ENCODE results near the gene RCOR2.

Gene RCOR2

DNA sequence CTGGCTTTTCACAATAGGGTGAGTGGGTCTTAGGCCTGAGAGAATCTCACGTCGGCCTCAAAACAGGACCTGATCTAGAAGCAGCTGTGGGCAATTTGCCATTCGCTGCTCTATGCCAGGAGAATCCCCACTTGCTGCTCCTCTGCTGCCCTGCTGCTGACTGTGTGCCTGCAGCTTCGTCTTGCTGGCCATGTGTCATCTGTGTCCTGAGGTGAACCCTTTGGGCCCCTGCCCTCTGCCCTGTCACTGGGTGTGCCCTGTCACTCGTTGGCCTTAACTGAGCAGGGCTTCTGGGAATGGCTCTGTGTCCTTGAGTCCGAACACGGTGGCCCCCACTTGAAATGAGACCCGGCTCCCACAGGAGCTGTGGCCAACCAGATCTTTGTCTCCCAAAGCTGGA, 28.0 kb upstream of the RCOR2 start:
- H2BK120ac ChIP-seq (ENCODE audit: low read depth, low read length): no peak overlapping the region
- peak overlapping the region in 1 of 2 experiments; percentile 53 for H3K14ac ChIP-seq (ENCODE audit: low read length in 2 of 2)
- H3K36me3 ChIP-seq (ENCODE audit: control insufficient read depth in 1 of 2, insufficient read depth in 2 of 2, low read depth in 1 of 2, low read length in 2 of 2): peaks cover 15 to 40% of the 10 kb centered on the region in 2 experiments
- H3K27ac ChIP-seq (ENCODE audit: low read length, poor library complexity, severe bottlenecking): no peak overlapping the region
- peaks cover 11% of the 10 kb centered on the region for H3K4me1 ChIP-seq (ENCODE audit: control insufficient read depth, insufficient read depth, low read depth, low read length)
- no peak overlapping the region for H2BK15ac ChIP-seq (ENCODE audit: low read depth, poor library complexity, severe bottlenecking)
- peaks cover 35% of the 10 kb centered on the region for H3K79me1 ChIP-seq (replicated peaks; ENCODE audit: low read length, poor library complexity, severe bottlenecking)
- H3K9ac ChIP-seq (ENCODE audit: low read length): peak overlapping the region; percentile 78
- peak overlapping the region in 1 of 2 experiments; percentile 75 for H2BK12ac ChIP-seq (ENCODE audit: low read length in 2 of 2)
- H3K9me3 ChIP-seq (ENCODE audit: control insufficient read depth, low read length): no peaks in the 10 kb centered on the region
- no peak overlapping the region for H3K4ac ChIP-seq (ENCODE audit: low read depth in 1 of 2, low read length in 2 of 2)
- H4K8ac ChIP-seq (ENCODE audit: low read length): no peak overlapping the region
- peak; percentile 28 for DNase-seq
- H3K23ac ChIP-seq (ENCODE audit: low read length in 2 of 2): peak overlapping the region in 1 of 2 experiments; percentile 23
- no peak overlapping the region for H2AFZ ChIP-seq (ENCODE audit: low read depth, low read length)
- 54% methylated on average over 8 of the region's 8 CpGs for WGBS
- peak overlapping the region in 1 of 2 experiments; percentile 67 for H3K18ac ChIP-seq (ENCODE audit: low read depth in 1 of 2, low read length in 2 of 2)
- peak overlapping the region in 1 of 2 experiments; percentile 56 for H3K4me3 ChIP-seq (ENCODE audit: insufficient read depth in 1 of 2, low read depth in 1 of 2, low read length in 2 of 2)
- H3K27me3 ChIP-seq (ENCODE audit: control insufficient read depth in 1 of 2, insufficient read depth in 1 of 2, low read length in 2 of 2): no peaks in the 10 kb centered on the region
- no peak overlapping the region for H2BK5ac ChIP-seq (ENCODE audit: low read depth, low read length, poor library complexity, severe bottlenecking)
- no peak overlapping the region for H4K91ac ChIP-seq (ENCODE audit: low read length)
- no peak overlapping the region for H2AK5ac ChIP-seq (ENCODE audit: low read length, severe bottlenecking)
- H3K4me2 ChIP-seq (ENCODE audit: low read length, poor library complexity, severe bottlenecking): no peak overlapping the region

DNA sequence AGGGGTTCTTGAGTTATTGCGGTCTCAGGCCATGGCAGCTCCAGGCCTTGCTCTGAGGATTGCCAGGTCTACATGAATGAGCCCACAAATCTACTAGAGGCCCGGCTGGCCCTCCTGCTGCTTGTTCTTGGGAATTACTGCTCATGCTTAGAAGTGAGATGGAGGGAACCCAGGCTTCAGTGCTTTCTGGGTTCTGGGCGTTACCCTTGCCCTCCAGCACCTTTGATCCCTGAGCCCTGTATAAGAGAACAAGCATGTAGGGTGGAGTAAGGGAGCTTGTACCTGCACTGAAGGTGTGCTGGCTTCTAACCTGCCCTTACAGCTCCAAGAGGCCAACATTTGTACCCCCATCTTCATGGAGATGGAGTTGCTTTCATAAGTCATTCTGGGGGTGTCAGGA, 25.8 kb upstream of the RCOR2 start:
- no peak overlapping the region for H3K4me3 ChIP-seq (ENCODE audit: insufficient read depth in 1 of 2, low read depth in 1 of 2, low read length in 2 of 2)
- no peak overlapping the region for H3K23ac ChIP-seq (ENCODE audit: low read length in 2 of 2)
- peaks cover 20% of the 10 kb centered on the region for H3K4me1 ChIP-seq (ENCODE audit: control insufficient read depth, insufficient read depth, low read depth, low read length)
- no peak overlapping the region for H3K9ac ChIP-seq (ENCODE audit: low read length)
- no peaks in the 10 kb centered on the region for H3K27me3 ChIP-seq (ENCODE audit: control insufficient read depth in 1 of 2, insufficient read depth in 1 of 2, low read length in 2 of 2)
- H4K8ac ChIP-seq (ENCODE audit: low read length): no peak overlapping the region
- H2AK5ac ChIP-seq (ENCODE audit: low read length, severe bottlenecking): no peak overlapping the region
- peaks cover 11 to 32% of the 10 kb centered on the region in 2 experiments for H3K36me3 ChIP-seq (ENCODE audit: control insufficient read depth in 1 of 2, insufficient read depth in 2 of 2, low read depth in 1 of 2, low read length in 2 of 2)
- H3K18ac ChIP-seq (ENCODE audit: low read depth in 1 of 2, low read length in 2 of 2): no peak overlapping the region
- no peak overlapping the region for H2BK12ac ChIP-seq (ENCODE audit: low read length in 2 of 2)
- WGBS: 95% methylated on average over 3 of the region's 3 CpGs
- H2BK5ac ChIP-seq (ENCODE audit: low read depth, low read length, poor library complexity, severe bottlenecking): no peak overlapping the region
- no peak overlapping the region for H3K4me2 ChIP-seq (ENCODE audit: low read length, poor library complexity, severe bottlenecking)
- H2AFZ ChIP-seq (ENCODE audit: low read depth, low read length): no peak overlapping the region
- no peak overlapping the region for H3K14ac ChIP-seq (ENCODE audit: low read length in 2 of 2)
- H3K4ac ChIP-seq (ENCODE audit: low read depth in 1 of 2, low read length in 2 of 2): no peak overlapping the region
- peaks cover 28% of the 10 kb centered on the region for H3K79me1 ChIP-seq (replicated peaks; ENCODE audit: low read length, poor library complexity, severe bottlenecking)
- H3K27ac ChIP-seq (ENCODE audit: low read length, poor library complexity, severe bottlenecking): no peak overlapping the region
- no peaks in the 10 kb centered on the region for H3K9me3 ChIP-seq (ENCODE audit: control insufficient read depth, low read length)
- no peak overlapping the region for H2BK120ac ChIP-seq (ENCODE audit: low read depth, low read length)
- no peak overlapping the region for H4K91ac ChIP-seq (ENCODE audit: low read length)
- H2BK15ac ChIP-seq (ENCODE audit: low read depth, poor library complexity, severe bottlenecking): no peak overlapping the region
- DNase-seq: no peak

GRCh38 chr11:63941901-63942300, 24.9 kb upstream of the RCOR2 start:
- Histone ChIP-seq H3K79me1 (replicated peaks; ENCODE audit: low read length, poor library complexity, severe bottlenecking) (peaks cover 28% of the 10 kb centered on the region), H3K36me3 (ENCODE audit: control insufficient read depth in 1 of 2, insufficient read depth in 2 of 2, low read depth in 1 of 2, low read length in 2 of 2) (peaks cover 10 to 28% of the 10 kb centered on the region in 2 experiments), H2AFZ (ENCODE audit: low read depth, low read length) (no peak overlapping the region), H4K91ac (ENCODE audit: low read length) (no peak overlapping the region), H3K9me3 (ENCODE audit: control insufficient read depth, low read length) (no peaks in the 10 kb centered on the region), H2BK12ac (ENCODE audit: low read length in 2 of 2) (no peak overlapping the region), H3K14ac (ENCODE audit: low read length in 2 of 2) (no peak overlapping the region), H3K27me3 (ENCODE audit: control insufficient read depth in 1 of 2, insufficient read depth in 1 of 2, low read length in 2 of 2) (no peaks in the 10 kb centered on the region), H3K4me2 (ENCODE audit: low read length, poor library complexity, severe bottlenecking) (no peak overlapping the region), H3K23ac (ENCODE audit: low read length in 2 of 2) (no peak overlapping the region), H2BK5ac (ENCODE audit: low read depth, low read length, poor library complexity, severe bottlenecking) (no peak overlapping the region), H3K4me3 (ENCODE audit: insufficient read depth in 1 of 2, low read depth in 1 of 2, low read length in 2 of 2) (no peak overlapping the region), H3K4me1 (ENCODE audit: control insufficient read depth, insufficient read depth, low read depth, low read length) (peaks cover 21% of the 10 kb centered on the region), H2BK120ac (ENCODE audit: low read depth, low read length) (no peak overlapping the region), H2BK15ac (ENCODE audit: low read depth, poor library complexity, severe bottlenecking) (no peak overlapping the region), H3K9ac (ENCODE audit: low read length) (no peak overlapping the region), H3K4ac (ENCODE audit: low read depth in 1 of 2, low read length in 2 of 2) (no peak overlapping the region), H3K18ac (ENCODE audit: low read depth in 1 of 2, low read length in 2 of 2) (no peak overlapping the region), H3K27ac (ENCODE audit: low read length, poor library complexity, severe bottlenecking) (no peak overlapping the region), H2AK5ac (ENCODE audit: low read length, severe bottlenecking) (no peak overlapping the region), H4K8ac (ENCODE audit: low read length) (no peak overlapping the region)
- whole genome bisulfite sequencing: 76% methylated on average over 2 of the region's 4 CpGs
- DNase-seq: no peak

DNA sequence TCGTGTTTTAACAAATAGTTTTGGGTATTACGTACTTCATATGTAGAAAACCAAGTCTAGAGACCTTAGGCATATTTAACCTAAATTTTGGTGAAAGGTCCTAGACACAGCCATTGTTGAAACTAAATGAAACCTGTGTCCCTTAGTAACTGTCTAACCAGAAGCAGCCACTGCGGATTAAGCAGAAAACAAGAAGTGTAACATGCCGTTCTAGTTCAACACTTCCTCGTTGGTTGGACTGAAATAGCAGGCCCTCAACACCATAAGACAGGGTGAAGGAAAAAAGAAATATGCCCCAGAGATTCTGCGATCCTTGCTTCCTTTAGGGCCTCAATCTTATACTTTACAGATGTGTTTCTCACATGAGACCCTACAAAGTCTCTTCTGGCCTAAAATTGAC, 23.8 kb upstream of the RCOR2 start:
- DNase-seq: no peak
- no peak overlapping the region for H3K18ac ChIP-seq (ENCODE audit: low read depth in 1 of 2, low read length in 2 of 2)
- no peak overlapping the region for H3K4ac ChIP-seq (ENCODE audit: low read depth in 1 of 2, low read length in 2 of 2)
- no peak overlapping the region for H3K14ac ChIP-seq (ENCODE audit: low read length in 2 of 2)
- no peak overlapping the region for H3K9ac ChIP-seq (ENCODE audit: low read length)
- no peak overlapping the region for H2AFZ ChIP-seq (ENCODE audit: low read depth, low read length)
- H3K27ac ChIP-seq (ENCODE audit: low read length, poor library complexity, severe bottlenecking): no peak overlapping the region
- no peak overlapping the region for H2BK5ac ChIP-seq (ENCODE audit: low read depth, low read length, poor library complexity, severe bottlenecking)
- peaks cover 24% of the 10 kb centered on the region for H3K79me1 ChIP-seq (replicated peaks; ENCODE audit: low read length, poor library complexity, severe bottlenecking)
- no peak overlapping the region for H3K23ac ChIP-seq (ENCODE audit: low read length in 2 of 2)
- H3K27me3 ChIP-seq (ENCODE audit: control insufficient read depth in 1 of 2, insufficient read depth in 1 of 2, low read length in 2 of 2): no peaks in the 10 kb centered on the region
- H3K4me2 ChIP-seq (ENCODE audit: low read length, poor library complexity, severe bottlenecking): no peak overlapping the region
- H2AK5ac ChIP-seq (ENCODE audit: low read length, severe bottlenecking): no peak overlapping the region
- WGBS: 96% methylated on average over 6 of the region's 6 CpGs
- no peak overlapping the region for H2BK15ac ChIP-seq (ENCODE audit: low read depth, poor library complexity, severe bottlenecking)
- H4K8ac ChIP-seq (ENCODE audit: low read length): no peak overlapping the region
- H3K4me3 ChIP-seq (ENCODE audit: insufficient read depth in 1 of 2, low read depth in 1 of 2, low read length in 2 of 2): no peak overlapping the region
- no peak overlapping the region for H4K91ac ChIP-seq (ENCODE audit: low read length)
- H3K4me1 ChIP-seq (ENCODE audit: control insufficient read depth, insufficient read depth, low read depth, low read length): peaks cover 21% of the 10 kb centered on the region
- H3K36me3 ChIP-seq (ENCODE audit: control insufficient read depth in 1 of 2, insufficient read depth in 2 of 2, low read depth in 1 of 2, low read length in 2 of 2): peaks cover 0 to 18% of the 10 kb centered on the region in 2 experiments
- no peaks in the 10 kb centered on the region for H3K9me3 ChIP-seq (ENCODE audit: control insufficient read depth, low read length)
- H2BK12ac ChIP-seq (ENCODE audit: low read length in 2 of 2): no peak overlapping the region
- no peak overlapping the region for H2BK120ac ChIP-seq (ENCODE audit: low read depth, low read length)

All from mesenchymal stem cell (in vitro differentiated cells and primary cell).